HG02973 (cell line): Measurements from ENCODE around the gene NPIPB8.
"Not testable (repeated sequence)": the region's sequence is repeated elsewhere in the genome, so short reads cannot be mapped to it uniquely, and the experiment has no call there.

Experiments
- ATAC-seq: cut with Tn5 transposase; IDR thresholded peaks from one replicate; pipeline ENCODE4 v1.9.1; 2021; ENCODE audit warnings: moderate library complexity; ENCODE audit not compliant: unreplicated experiment

Gene NPIPB8

DNA sequence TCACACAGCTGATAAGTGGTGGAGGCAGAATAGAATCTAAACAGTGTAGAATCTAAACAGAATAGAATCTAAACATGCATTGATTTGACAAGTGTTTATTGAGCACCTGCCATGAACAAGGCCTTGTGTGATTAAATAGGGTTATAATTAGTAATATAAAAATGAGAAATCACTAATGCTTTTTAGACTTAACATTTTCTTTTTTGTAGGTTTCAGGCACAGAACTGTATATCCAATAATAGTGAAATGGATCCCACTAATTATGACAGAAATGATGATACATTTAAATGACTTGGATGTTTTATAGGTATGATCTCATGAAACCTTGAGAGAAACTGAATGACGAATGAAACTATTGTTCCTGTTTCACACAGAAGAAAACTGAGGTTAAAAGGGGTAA lies at the start of gene NPIPB8:
Gene NPIPB8 (plus strand): TSS at position 301 of the 400 bp plus-strand sequence. CDS start 296 bp downstream, outside the sequence.
- ATAC-seq, result not testable (repeated sequence)

DNA sequence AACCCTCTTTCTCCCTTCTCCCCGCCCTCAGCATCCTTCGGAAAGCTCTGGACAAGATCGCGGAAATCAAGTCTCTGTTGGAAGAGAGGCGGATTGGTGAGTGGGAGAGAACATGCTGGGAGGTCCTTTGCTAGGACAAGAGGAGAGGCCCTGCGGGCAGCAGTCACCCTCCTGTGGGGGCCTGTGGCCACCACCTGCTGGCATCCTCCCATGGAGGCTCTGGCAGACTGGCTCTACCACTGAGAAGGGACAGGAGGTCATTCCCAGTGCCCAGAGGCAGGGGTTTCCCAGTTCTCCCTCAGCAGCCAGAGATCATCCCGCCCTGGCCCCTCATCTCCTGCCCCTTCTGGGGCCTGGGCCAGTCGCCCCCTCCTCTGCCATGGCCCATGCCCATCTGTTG lies 48.8 kb upstream of the NPIPB8 start:
- ATAC-seq, result no peak

DNA sequence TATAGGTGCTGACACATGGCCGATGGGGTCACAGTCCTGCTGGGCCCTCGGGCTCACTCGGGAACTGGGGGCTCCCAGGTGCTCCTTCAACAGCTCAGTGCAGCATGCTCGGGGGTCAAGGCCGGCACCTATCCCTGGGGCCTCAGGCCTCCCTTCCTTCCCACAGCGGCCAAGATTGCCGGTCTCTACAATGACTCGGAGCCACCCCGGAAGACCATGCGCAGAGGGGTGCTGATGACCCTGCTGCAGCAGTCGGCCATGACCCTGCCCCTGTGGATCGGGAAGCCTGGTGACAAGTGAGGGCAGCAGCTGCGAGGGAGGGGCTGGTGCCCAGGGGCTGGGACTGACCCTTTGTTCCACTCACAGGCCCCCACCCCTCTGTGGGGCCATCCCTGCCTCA lies 47.9 kb upstream of the NPIPB8 start:
- no peak for ATAC-seq

DNA sequence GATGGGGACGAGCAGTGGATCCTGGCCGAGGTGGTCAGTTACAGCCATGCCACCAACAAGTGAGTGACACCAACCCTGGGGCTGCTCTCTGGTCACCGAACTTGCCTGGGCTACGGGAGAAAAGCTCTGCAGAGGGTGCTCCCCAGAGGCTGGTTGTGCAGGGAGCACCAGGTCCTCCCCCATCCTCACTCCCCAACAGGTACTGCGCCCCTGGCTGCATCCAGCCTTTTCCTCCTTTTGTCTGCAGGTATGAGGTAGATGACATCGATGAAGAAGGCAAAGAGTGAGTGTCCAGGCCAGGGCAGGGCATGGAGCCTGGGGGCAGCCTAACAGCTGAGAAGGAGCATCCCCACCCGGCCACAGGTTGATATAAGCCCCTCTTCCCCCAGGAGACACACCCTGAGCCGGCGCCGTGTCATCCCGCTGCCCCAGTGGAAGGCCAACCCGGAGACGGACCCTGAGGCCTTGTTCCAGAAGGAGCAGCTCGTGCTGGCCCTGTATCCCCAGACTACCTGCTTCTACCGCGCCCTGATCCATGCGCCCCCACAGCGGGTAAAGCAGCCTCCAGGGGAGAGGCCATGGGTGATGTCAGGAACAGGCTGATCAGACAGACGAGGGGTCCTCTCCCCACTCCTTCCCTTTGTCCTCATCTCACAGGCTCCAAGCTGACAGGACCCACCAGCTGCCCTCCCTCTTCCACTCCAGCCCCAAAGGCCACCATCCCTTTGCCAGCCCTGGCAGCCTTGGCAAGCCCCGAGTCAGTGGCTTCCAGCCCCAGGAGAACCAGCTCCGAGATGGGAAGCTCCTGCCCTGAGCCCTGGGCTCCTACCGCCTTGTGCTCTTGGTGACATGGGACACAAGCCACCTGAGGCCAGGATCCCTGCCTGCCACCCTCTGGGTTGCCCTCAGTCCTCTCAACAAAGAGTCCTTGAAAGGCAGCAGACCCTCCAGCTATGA lies 47.2 kb upstream of the NPIPB8 start:
- no peak for ATAC-seq

DNA sequence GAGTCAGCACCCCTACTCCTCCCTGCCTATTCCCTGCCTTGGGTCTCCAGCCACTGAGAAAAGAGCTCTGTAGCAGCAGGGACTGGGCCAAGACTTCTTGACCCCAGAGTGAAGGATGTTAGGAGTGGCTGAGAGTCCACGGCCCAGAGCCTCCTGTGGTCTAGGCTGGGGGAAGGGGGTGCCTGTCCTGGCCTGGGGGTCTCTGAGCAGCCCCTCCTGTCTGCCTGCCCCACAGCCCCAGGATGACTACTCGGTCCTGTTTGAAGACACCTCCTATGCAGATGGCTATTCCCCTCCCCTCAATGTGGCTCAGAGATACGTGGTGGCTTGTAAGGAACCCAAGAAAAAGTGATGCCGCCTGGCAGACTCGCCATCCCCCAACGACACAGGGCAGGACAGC lies 46.5 kb upstream of the NPIPB8 start:
- no peak for ATAC-seq

DNA sequence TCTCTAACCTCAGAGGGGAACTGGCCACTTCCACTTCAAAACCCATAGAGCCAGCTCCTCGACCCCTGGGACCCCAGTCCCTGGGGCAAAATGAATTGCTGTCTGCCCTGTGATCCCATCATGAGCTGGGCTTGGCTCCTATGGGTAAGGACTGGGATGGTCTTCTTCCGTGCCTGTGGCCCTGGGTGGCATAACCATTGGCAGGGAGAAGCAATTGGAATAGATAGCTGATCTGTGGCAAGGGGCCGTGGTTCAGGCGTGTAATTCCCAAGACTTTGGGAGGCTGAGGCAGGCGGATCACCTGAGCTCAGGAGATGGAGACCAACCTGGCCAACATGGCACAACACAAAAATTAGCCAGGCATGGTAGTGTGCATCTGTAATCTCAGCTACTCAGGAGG lies 45.4 kb upstream of the NPIPB8 start:
- ATAC-seq, result no peak

DNA sequence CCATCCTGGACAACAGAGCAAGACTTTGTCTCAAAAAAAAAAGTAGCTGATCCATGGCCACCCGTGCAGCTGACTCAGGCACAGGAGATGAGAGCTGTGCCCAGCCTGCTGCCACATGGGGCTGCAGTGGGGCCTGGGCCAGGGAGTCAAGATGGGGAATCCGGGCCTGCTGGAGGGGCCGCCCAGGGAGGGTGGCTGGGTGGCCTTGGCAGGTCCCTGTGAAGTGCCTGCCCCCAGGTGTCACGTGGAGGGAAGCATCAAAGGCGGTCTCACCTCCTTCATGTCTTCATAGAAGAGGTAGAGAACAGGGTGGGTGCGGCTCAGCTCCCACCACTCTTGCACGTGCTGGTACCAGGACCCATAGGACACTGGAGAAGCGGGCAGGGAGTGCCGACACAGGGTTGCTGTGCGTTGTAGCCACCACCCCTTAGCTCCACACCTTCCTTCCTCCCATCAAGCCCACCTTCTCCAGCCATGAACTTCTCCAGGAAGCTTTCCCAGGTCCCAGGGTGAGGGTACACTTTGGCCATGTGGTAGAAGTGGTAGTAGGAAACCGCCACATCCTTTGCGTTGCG lies 44.8 kb upstream of the NPIPB8 start:
- ATAC-seq, result no peak

DNA sequence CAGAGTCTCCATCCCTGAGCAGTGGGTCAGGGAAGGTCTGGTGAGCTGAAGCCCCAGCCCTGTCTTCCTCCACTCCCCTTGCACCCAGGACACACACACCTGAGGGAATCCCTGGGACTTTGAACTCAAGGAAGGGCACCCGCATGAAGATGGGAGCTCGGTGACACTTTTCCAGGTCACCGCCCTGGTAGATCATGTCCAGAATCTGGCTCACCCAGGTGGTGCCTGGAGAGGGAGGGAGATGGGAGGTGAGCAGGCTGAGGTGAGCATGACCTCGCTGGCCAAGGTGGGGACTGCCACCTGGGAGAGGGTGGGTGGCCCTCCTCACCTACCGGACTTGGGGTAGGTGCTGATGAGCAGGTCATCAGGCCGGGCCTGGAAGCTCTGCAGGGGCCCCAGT lies 42.4 kb upstream of the NPIPB8 start:
- ATAC-seq, result not testable (repeated sequence)

DNA sequence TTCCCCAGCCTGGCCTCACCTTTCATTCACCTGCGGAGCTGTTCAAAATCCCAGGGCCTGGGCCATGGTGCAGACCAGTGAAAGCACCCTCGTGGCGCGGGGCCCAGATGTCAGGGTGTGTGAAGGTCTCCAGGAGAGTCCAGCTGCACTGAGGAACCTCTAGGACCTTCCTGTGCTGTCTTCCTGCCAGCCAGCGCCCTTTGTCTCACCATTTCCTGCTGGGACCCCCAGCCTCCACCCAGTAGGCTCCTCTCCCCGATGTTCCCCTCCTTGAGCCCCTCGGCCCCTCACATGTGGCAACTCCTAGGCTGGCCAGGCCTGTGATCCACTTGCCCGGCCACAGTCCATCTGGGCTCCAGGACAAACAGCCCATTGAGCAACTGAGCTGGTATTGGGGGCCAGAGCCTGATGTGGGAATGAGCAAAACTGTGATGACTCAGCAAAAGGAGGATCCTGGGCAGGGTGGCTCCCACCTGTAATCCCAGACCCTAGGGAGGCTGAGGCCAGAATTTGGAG lies 41.7 kb upstream of the NPIPB8 start:
- ATAC-seq, result no peak

DNA sequence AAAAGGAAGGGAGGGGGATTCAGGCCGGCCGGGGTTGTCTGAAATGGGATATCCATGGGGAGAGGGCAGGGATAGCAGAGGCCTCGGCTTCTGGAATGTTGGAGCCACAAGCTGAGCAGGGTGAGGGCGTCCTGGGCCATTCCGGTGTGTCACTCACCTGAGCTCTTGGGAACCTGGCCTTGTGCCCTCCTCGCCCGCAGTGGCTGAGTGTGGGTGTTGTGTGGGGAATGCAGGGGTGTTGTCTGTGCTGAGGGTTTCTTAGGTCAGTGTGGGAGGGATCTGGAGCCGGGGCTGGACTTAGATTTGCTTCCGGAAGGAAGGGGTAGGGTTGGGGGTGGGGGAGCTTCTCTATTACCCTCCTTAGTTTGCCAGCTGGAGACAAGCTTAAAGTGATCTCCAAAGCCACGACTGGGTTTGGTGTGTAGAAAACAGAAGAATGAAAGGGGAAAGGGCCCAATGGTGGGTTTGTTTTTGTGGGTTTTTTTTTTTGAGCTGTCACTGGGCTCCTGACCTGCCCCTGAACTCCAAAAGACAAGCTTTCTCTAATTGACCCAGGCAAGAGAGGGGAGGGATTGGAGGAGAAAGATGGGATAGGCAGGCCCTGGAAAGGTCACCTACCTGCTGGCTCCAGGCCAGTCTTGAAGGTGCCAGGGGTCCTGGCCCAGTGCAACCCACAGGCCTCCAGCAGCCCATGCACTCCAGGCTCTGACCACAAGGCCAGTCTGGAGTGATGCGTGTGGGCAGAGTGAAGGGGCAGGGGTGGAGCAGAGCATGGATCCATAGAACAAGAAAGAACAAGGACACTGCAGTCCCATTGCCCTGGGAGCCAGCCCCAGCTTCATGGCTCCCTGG lies 40.8 kb upstream of the NPIPB8 start, which contains the start of gene SULT1A2:
Gene SULT1A2 (minus strand): TSS at position 211 of the 852 bp plus-strand sequence. CDS start 1,120 bp downstream, outside the sequence.
- ATAC-seq, result no peak

DNA sequence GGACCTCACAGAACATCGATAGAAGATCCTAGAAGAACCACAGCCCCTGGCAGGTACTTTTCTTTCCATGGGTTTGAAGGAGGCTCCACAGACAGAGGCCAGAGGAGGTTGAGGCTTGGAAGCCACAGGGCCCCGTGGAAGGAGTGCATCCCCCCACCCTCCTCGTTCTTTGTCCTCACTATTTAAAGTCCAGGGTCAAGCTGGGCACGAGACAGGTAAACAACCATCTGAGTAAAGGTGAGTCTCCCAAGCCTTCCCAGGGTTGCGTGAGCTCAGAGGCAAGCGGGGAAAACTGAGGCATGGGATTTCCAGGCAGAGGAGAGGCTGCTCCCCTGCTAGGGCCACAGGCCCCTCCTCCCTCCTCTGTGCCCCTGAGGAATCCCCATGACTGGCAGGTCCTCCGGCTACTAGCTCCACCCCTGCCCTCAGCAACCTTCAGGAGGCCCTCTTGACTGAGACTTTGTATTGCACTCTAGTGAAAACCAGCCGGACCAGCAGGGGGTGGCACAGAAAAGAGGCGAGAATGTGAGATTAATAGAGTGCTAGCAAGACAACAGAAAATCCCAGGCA lies 40.1 kb upstream of the NPIPB8 start:
- ATAC-seq, result no peak

DNA sequence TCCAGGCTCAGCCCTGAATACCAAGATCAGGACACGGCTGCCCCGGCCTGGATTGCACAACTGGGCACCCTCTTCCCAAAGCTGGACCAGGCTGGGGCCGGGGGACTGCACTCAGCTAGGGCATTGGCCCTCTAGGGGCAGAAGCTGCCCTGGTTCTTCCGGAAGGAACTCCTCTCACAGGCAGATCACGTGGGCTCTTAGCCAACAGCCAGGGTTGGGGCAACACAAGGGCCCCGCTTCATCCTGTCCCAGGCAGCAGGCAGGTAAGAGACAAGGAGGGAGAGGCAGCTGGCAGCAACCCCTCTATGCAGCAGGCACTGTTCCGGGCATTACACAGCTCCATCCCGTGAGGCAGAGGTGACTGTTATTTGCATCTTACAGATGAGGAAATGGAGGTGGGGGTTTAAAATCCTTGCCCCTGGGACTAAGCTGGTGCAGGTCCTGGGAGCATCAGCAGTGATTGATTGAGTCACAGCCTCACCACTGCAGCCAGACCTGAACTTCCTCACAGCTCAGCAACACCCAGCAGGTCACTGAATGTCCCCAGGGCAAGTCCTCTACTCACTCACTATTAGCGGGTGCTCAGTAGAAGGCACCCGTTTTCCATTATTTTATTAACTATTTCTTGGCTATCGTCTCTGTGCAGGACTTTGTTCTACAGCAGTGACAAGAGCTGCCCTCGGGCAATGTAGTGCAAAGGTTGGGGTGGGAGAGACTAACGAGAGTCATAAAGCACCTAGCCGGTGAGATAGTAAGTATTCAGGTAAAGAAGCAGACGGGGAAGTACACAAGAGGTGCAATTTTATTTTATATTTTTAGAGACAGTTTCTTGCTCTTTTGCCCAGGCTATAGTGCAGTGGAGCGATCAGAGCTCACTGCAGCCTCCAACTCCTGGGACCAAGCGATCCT lies 38.2 kb upstream of the NPIPB8 start:
- ATAC-seq, result not testable (repeated sequence)

DNA sequence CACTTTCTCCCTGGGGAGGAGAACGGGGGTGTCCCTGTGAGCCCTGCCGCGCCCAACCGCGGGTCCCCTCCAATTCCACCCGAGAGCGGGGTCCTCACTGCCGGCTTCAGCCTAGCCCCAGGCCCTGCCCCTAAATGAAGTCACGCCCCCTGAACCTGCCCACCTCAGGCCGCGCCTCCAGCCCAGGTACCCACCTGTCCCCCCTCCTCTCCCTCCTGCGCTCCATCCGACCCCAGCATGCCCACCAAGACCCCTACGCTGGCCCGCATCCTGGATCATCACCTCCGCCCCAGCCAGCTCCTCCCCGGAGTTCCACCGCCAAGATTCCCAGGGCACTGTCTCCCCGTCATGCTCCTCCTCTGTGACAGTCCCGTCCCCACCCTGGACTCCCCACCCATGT lies 36.9 kb upstream of the NPIPB8 start:
- not testable (repeated sequence) for ATAC-seq

DNA sequence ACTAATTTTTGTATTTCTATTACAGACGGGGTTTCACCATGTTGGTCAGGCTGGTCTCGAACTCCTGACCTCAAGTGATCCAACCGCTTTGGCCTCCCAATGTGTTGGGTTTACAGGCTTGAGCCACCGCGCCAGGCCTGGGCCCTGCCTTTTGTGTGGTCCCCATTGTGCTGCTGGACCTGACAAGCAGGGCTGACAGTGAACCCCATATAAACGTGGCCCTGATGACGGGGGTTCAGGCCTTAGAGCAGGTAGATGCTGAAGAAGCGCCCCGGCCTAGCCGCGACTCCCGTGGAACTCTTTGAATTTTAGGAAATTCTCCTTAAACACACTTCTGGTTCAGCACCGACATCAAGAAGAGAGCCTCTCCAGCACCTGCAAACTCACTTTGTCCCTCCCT lies 36.3 kb upstream of the NPIPB8 start:
- ATAC-seq, result not testable (repeated sequence)

DNA sequence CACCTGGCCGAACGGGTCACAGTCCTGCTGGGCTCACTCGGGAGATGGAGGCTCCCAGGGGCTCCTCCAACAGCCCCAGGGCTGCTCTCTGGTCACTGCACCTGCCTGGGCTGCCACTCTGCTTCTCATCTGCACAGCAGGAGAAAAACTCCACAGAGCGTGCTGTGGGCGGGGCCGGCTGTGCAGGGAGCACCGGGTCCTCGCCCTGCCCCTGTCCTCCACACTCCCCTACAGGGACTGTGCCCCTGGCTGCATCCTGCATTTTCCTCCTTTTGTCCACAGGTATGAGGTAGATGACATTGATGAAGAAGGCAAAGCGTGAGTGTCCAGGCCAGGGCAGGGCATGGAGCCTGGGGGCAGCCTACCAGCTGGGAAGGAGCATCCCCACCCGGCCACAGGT lies 35.8 kb upstream of the NPIPB8 start:
- not testable (repeated sequence) for ATAC-seq

DNA sequence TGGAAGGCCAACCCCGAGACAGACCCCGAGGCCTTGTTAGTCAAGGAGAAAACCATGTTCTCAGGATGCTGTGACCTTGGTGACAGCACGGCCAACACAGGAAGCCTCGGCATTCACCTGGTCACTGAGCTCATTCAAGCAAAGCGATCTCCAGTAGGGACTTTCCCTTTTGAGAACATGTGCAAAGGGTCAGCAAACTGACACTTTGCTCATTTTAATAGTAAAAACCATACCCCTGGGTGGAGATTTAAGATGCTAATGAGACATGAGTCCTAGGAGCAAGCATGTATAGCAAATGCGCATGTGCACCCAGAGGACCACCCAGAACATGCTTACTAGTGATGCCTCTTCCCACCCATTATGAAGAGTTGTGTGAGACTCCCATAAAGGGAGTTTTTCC lies 35.3 kb upstream of the NPIPB8 start:
- ATAC-seq, result no peak

DNA sequence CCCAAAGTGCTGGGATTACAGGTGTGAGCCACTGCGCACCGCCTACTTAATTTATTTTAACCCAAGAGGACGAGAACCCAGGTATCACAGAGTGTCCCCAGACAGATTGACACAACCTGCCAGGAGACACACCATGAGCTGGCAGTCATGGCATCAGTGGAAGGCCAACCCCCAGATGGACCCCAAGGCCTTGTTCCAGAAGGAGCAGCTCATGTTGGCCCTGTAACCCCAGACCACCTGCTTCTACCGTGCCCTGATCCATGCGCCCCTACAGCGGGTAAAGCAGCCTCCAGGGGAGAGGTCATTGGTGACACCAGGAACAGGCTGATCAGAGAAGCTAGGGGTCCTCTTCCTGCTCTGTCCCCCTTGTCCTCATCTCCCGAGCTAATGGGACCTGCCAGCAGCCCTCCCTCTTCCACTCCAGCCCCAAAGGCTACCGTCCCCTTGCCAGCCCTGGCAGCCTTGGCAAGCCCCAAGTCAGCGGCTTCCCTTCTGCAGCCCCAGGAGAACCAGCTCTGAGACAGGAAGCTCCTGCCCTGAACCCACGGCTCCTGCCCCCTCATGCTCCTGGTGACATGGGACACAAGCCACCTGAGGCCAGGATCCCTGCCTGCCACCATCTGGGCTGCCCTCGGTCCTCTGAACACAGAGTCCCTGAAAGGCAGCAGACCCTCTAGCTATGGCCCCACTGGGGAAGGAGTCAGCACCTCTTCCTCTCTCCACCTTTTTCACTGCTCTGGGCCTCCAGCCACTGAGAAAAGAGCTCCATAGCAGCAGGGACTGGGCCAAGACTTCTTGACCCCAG lies 34.3 kb upstream of the NPIPB8 start:
- ATAC-seq, result no peak

DNA sequence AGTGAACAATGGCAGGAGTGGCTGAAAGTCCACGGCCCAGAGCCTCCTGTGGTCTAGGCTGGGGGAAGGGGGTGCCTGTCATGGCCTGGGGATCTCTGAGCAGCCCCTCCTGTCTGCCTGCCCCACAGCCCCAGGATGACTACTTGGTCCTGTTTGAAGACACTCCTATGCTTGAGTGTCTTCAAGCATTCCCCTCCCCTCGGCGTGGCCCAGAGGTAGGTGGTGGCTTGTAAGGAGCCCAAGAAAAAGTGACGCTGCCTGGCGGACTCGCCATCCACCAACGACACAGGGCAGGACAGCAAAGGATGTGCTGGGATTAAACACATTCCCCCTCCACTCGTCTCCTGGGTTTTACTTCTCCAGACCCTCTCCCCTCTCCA lies 33.7 kb upstream of the NPIPB8 start:
- ATAC-seq, result no peak
